Measurements from ENCODE around the gene AMN. TPM values are rescaled to one million over a fixed set of nuclear protein-coding genes. Genes with fewer than 3 reads are reported as not detected.
A peak's percentile ranks its signal among the peaks of the same experiment; 100 is the strongest.

The AMN gene
- total and polyA plus RNA-seq, 2 experiments from 2014 or later: 0.69 to 1.2 TPM

- Histone ChIP-seq H3F3A (replicated peaks; ENCODE audit: low read depth) (peaks cover 6% of the 10 kb centered on the region), H3K36me3 (ENCODE audit: insufficient read depth) (no peaks in the 10 kb centered on the region), H3K9me2 (ENCODE audit: insufficient read depth) (no peaks in the 10 kb centered on the region), H3K4me2 (peak overlapping the region; percentile 93), H3K27ac (ENCODE audit: low read depth) (no peak overlapping the region), H3K4me1 (ENCODE audit: insufficient read depth) (peaks cover 8% of the 10 kb centered on the region), H2AFZ (peak overlapping the region; percentile 96), H3K27me3 (ENCODE audit: insufficient read depth) (peaks cover 69% of the 10 kb centered on the region), H4K20me1 (replicated peaks; ENCODE audit: insufficient read depth) (no peaks in the 10 kb centered on the region), H3K79me2 (replicated peaks; ENCODE audit: insufficient read depth) (no peaks in the 10 kb centered on the region), H3K4me3 (peak overlapping the region; percentile 92)
- peak; percentile 2 for ATAC-seq
- no peak for DNase-seq (ENCODE audit: low spot score)
- H3K27me3 Mint-ChIP-seq (ENCODE audit: insufficient read depth, low read depth, poor library complexity): peaks cover 63% of the 10 kb centered on the region
- H3K27ac Mint-ChIP-seq: no peak overlapping the region
- H3K4me1 Mint-ChIP-seq: peaks cover 12% of the 10 kb centered on the region
- no peaks in the 10 kb centered on the region for H3K9me3 Mint-ChIP-seq
- TF ChIP-seq EZH2 (IDR thresholded peaks at IDR 0.05; ENCODE audit: low read depth, unreplicated experiment) (peak; percentile 86), STAT1 (IDR thresholded peaks at IDR 0.05; ENCODE audit: unreplicated experiment) (no peak), CREB1 (CRISPR knock-in tag; IDR thresholded peaks at IDR 0.05; ENCODE audit: low read depth) (no peak), ZNF114 (CRISPR knock-in tag; IDR thresholded peaks at IDR 0.05) (no peak), EZH2phosphoT487 (IDR thresholded peaks at IDR 0.05; ENCODE audit: unreplicated experiment) (peak; percentile 42), REST (IDR thresholded peaks at IDR 0.05; ENCODE audit: unreplicated experiment) (no peak)
- TF ChIP-seq, protein P1, sequence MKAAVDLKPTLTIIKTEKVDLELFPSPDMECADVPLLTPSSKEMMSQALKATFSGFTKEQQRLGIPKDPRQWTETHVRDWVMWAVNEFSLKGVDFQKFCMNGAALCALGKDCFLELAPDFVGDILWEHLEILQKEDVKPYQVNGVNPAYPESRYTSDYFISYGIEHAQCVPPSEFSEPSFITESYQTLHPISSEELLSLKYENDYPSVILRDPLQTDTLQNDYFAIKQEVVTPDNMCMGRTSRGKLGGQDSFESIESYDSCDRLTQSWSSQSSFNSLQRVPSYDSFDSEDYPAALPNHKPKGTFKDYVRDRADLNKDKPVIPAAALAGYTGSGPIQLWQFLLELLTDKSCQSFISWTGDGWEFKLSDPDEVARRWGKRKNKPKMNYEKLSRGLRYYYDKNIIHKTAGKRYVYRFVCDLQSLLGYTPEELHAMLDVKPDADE (IDR thresholded peaks at IDR 0.05): no peak
- peak overlapping the region; percentile 37; the same call in 2 of the 3 replicates for H3K4me3 Mint-ChIP-seq
- peaks cover 10% of the 10 kb centered on the region; the same call in 2 of the 3 replicates for H3K36me3 Mint-ChIP-seq (ENCODE audit: low read depth)
These were observed 7.0 kb downstream of the AMN start for GRCh38 chr14:102929241-102930137.

GRCh38 chr14:102930138-102930752 lies 7.8 kb downstream of the AMN start:
- Histone ChIP-seq H3F3A (replicated peaks; ENCODE audit: low read depth) (peaks cover 6% of the 10 kb centered on the region), H4K20me1 (replicated peaks; ENCODE audit: insufficient read depth) (0 out of 2 replicates have a peak, but pooled peaks cover under 1% of the 10 kb centered on the region), H3K4me1 (ENCODE audit: insufficient read depth) (peaks cover 8% of the 10 kb centered on the region), H3K27ac (ENCODE audit: low read depth) (no peak overlapping the region), H3K79me2 (replicated peaks; ENCODE audit: insufficient read depth) (no peaks in the 10 kb centered on the region), H3K36me3 (ENCODE audit: insufficient read depth) (no peaks in the 10 kb centered on the region), H3K27me3 (ENCODE audit: insufficient read depth) (peaks cover 61% of the 10 kb centered on the region), H2AFZ (no peak overlapping the region), H3K4me2 (peak overlapping the region; percentile 93), H3K9me2 (ENCODE audit: insufficient read depth) (no peaks in the 10 kb centered on the region), H3K4me3 (peak overlapping the region; percentile 92)
- Mint-ChIP-seq H3K27ac (no peak overlapping the region), H3K9me3 (no peaks in the 10 kb centered on the region), H3K36me3 (ENCODE audit: low read depth) (peaks cover 14% of the 10 kb centered on the region; the same call in 2 of the 3 replicates), H3K27me3 (ENCODE audit: insufficient read depth, low read depth, poor library complexity) (peaks cover 59% of the 10 kb centered on the region), H3K4me1 (peaks cover 12% of the 10 kb centered on the region), H3K4me3 (peak overlapping the region; percentile 12; the same call in 1 of the 3 replicates)
- DNase-seq (ENCODE audit: low spot score): peak; percentile 69
- peak; percentile 17 for ATAC-seq
- TF ChIP-seq, protein P2, sequence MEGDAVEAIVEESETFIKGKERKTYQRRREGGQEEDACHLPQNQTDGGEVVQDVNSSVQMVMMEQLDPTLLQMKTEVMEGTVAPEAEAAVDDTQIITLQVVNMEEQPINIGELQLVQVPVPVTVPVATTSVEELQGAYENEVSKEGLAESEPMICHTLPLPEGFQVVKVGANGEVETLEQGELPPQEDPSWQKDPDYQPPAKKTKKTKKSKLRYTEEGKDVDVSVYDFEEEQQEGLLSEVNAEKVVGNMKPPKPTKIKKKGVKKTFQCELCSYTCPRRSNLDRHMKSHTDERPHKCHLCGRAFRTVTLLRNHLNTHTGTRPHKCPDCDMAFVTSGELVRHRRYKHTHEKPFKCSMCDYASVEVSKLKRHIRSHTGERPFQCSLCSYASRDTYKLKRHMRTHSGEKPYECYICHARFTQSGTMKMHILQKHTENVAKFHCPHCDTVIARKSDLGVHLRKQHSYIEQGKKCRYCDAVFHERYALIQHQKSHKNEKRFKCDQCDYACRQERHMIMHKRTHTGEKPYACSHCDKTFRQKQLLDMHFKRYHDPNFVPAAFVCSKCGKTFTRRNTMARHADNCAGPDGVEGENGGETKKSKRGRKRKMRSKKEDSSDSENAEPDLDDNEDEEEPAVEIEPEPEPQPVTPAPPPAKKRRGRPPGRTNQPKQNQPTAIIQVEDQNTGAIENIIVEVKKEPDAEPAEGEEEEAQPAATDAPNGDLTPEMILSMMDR (conservative IDR thresholded peaks at IDR 0.05; ENCODE audit: low read depth in 2 of 2): peak in 1 of 2 experiments; percentile 42; a peak in 2 of 4 replicates

Measured in GM23338 (cell line).